ENCODE results near the gene GSC2. TPM values are rescaled to one million over a fixed set of nuclear protein-coding genes. Genes with fewer than 3 reads are reported as not detected.

The GSC2 gene, protein sequence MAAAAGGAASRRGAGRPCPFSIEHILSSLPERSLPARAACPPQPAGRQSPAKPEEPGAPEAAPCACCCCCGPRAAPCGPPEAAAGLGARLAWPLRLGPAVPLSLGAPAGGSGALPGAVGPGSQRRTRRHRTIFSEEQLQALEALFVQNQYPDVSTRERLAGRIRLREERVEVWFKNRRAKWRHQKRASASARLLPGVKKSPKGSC
- not detected in 2 replicates for total RNA-seq
- long read RNA-seq: 0 reads

DNA sequence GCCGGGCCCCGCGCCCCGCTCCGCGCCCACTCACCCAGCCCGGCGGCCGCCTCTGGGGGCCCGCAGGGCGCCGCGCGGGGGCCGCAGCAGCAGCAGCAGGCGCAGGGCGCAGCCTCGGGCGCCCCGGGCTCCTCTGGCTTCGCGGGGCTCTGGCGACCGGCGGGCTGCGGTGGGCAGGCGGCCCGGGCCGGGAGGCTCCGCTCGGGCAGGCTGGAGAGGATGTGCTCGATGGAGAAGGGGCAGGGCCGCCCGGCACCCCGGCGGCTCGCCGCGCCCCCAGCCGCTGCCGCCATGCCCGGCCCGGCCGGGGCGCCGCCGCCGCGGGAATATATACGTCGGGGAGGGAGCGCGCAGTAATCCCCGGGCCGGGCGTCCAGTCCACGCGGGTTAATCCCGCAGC, at the start of gene GSC2:
TSS of gene GSC2 (minus strand) at position 302 of the 400 bp plus-strand sequence. CDS start at position 293, 9 bp downstream.
- Mint-ChIP-seq H3K9me3 (ENCODE audit: low read depth) (no peaks in the 10 kb centered on the region), H3K36me3 (ENCODE audit: insufficient read depth) (no peaks in the 10 kb centered on the region), H3K27me3 (peaks cover 65% of the 10 kb centered on the region), H3K27ac (no peak within 1 kb of the TSS), H3K4me1 (ENCODE audit: low read depth) (no peaks in the 10 kb centered on the region), H3K4me3 (ENCODE audit: low read depth) (no peak within 1 kb of the TSS)
- TF ChIP-seq, protein P1, sequence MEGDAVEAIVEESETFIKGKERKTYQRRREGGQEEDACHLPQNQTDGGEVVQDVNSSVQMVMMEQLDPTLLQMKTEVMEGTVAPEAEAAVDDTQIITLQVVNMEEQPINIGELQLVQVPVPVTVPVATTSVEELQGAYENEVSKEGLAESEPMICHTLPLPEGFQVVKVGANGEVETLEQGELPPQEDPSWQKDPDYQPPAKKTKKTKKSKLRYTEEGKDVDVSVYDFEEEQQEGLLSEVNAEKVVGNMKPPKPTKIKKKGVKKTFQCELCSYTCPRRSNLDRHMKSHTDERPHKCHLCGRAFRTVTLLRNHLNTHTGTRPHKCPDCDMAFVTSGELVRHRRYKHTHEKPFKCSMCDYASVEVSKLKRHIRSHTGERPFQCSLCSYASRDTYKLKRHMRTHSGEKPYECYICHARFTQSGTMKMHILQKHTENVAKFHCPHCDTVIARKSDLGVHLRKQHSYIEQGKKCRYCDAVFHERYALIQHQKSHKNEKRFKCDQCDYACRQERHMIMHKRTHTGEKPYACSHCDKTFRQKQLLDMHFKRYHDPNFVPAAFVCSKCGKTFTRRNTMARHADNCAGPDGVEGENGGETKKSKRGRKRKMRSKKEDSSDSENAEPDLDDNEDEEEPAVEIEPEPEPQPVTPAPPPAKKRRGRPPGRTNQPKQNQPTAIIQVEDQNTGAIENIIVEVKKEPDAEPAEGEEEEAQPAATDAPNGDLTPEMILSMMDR (IDR thresholded peaks at IDR 0.05; ENCODE audit: unreplicated experiment): no peak
- DNase-seq (ENCODE audit: low spot score, unreplicated experiment): no peak

DNA sequence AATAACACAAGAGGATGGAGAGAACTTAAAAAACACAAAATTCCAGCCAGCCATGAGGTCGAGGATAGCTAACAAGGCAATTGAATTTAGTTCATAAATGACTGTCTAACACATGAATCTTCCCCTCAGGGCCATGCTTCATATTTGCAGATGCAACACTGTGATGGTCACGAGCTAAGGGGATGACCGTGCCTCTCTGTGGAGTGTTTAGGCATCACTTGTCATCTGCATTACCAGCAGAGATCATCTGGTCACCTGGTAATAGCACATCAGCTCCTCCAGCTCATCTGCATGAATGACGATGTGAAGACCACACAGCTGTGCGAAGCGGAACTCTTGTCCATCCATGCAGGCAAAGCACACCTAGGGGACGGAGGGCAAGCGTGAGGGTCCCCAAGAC, 49.4 kb upstream of the GSC2 start:
- TF ChIP-seq, protein P1 (IDR thresholded peaks at IDR 0.05; ENCODE audit: unreplicated experiment): no peak
- H3K9me3 Mint-ChIP-seq (ENCODE audit: low read depth): peaks cover 3% of the 10 kb centered on the region
- no peaks in the 10 kb centered on the region for H3K36me3 Mint-ChIP-seq (ENCODE audit: insufficient read depth)
- DNase-seq (ENCODE audit: low spot score, unreplicated experiment): no peak
- H3K27me3 Mint-ChIP-seq: no peaks in the 10 kb centered on the region
- no peaks in the 10 kb centered on the region for H3K4me1 Mint-ChIP-seq (ENCODE audit: low read depth)
- no peak overlapping the region for H3K4me3 Mint-ChIP-seq (ENCODE audit: low read depth)
- no peak overlapping the region for H3K27ac Mint-ChIP-seq

DNA sequence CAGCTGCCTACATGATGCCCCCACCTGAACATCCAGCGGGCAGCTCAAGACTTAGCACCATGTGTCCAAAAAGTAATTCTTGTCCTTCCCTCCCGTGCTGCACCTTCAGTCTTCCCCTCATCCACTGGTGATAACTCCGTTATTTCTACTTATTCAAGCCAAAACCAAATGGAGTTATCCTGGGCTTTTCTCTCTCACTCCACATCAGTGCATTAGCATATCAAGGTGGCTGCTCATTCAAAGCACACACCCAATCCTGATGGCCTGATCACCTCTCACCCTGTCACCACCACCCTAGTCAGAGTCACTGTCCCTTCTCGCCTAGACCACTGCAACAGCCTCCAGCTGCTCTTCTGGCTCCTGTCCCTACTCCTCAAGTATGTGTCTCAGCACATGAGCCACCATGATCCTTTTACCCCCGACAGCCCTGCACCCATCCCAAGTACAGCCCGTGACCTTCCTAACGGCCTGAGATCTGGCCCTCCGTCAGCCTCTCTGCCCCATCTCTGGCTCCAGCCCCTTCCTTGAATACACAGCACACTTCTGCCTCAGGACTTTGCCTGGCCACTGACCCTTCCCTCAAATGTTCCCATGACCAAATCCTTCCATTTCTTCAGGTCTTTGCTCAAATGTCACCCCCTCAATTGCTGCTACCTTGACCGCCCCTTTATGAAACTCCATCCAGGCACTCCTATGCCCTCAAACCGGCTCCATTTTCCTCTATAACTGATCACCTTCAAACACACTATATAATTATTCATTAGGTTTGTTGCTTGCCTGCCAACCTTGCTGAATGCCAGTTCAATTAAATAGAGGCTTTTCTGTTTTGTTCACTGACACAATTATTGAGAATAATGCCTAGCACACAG, 48.1 kb upstream of the GSC2 start:
- TF ChIP-seq, protein P1 (IDR thresholded peaks at IDR 0.05; ENCODE audit: unreplicated experiment): no peak
- H3K4me3 Mint-ChIP-seq (ENCODE audit: low read depth): no peak overlapping the region

DNA sequence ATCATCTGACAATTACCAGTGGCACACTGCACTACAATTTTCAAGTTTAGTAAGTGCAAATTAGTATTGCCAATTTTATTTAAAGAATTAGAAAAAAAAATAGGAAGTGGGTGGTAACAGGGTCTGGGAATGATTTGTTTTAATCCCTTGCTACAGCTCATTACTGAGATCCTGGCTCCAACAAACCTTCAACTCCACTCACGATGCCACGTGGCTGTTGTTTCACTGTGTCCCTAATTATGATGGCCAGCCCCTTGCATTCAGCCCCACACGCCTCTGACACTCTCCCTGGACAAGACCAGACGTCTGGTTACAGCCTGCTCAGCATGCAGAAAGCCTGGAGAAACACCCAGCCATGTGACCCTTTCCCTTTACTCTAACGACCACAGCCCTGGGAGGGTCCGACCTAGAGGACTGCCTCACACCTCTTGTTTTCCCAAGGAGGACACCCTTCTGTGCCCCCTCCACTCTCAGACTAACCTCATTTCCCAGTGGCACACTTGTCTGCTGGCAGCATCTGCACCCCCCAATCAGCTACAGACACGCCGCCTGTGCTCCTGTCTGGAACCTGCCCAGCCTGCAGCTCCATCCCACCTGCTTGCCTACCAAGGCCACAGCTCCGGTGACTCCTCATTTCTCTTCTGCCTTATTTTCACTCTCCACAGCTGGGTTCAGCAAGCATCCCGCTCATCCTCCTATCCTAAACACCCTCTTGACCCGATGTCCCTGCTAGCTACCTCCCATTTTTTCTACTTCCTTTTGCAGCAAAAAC, 46.9 kb upstream of the GSC2 start:
- Mint-ChIP-seq H3K36me3 (ENCODE audit: insufficient read depth) (no peaks in the 10 kb centered on the region), H3K4me3 (ENCODE audit: low read depth) (no peak overlapping the region), H3K9me3 (ENCODE audit: low read depth) (no peaks in the 10 kb centered on the region), H3K27me3 (no peaks in the 10 kb centered on the region), H3K27ac (no peak overlapping the region), H3K4me1 (ENCODE audit: low read depth) (no peaks in the 10 kb centered on the region)
- TF ChIP-seq, protein P1 (IDR thresholded peaks at IDR 0.05; ENCODE audit: unreplicated experiment): no peak
- no peak for DNase-seq (ENCODE audit: low spot score, unreplicated experiment)

More for the DNA sequence above, 48.1 kb upstream of the GSC2 start:
- DNase-seq (ENCODE audit: low spot score, unreplicated experiment): no peak
- Mint-ChIP-seq H3K36me3 (ENCODE audit: insufficient read depth) (no peaks in the 10 kb centered on the region), H3K9me3 (ENCODE audit: low read depth) (peaks cover 3% of the 10 kb centered on the region), H3K27ac (no peak overlapping the region), H3K27me3 (no peaks in the 10 kb centered on the region), H3K4me1 (ENCODE audit: low read depth) (no peaks in the 10 kb centered on the region)

Data from progenitor cell of endocrine pancreas (in vitro differentiated cells).